NB4 (cell line): ENCODE data around the gene C5orf47.

Source experiments
- DNase-seq: peaks from one replicate; pipeline ENCODE4 v3.0.0; 2010; ENCODE audit warnings: low read depth
- H3K4me3 ChIP-seq: one replicate; pipeline ENCODE4 v1.5.1; 2011; ENCODE audit warnings: mild to moderate bottlenecking, low read depth, low read length, moderate library complexity
- CTCF ChIP-seq: IDR thresholded peaks from one replicate; pipeline ENCODE4 v1.5.1; 2012; ENCODE audit warnings: low read depth, low read length
- MAX ChIP-seq: IDR thresholded peaks from 2 replicates; pipeline ENCODE4 v1.6.1; 2011; ENCODE audit warnings: low read depth, low read length
- MYC ChIP-seq: IDR thresholded peaks from 2 replicates; pipeline ENCODE4 v1.6.1; 2011; ENCODE audit warnings: low read depth, low read length
- POLR2A ChIP-seq: IDR thresholded peaks from 2 replicates; pipeline ENCODE4 v1.6.1; 2011; ENCODE audit warnings: mild to moderate bottlenecking; ENCODE audit not compliant: insufficient read length; ENCODE audit errors: extremely low read depth

The C5orf47 gene

GRCh38 chr5:173967241-173967640 is 21.7 kb upstream of the C5orf47 start:
- no peak overlapping the region for H3K4me3 ChIP-seq
- TF ChIP-seq MYC (no peak), POLR2A (no peak), MAX (no peak), CTCF (no peak)
- peak; percentile 38 for DNase-seq

GRCh38 chr5:173968154-173968797 is 20.7 kb upstream of the C5orf47 start:
- peak; percentile 30 for DNase-seq
- TF ChIP-seq MAX (no peak), CTCF (no peak), POLR2A (no peak)
- no peak overlapping the region for H3K4me3 ChIP-seq

- no peak overlapping the region for H3K4me3 ChIP-seq
- no peak for DNase-seq
- TF ChIP-seq MYC, result no peak
- TF ChIP-seq POLR2A, result no peak
- TF ChIP-seq MAX, result no peak
- TF ChIP-seq CTCF, result no peak
Observed at GRCh38 chr5:173969167-173970049, 19.6 kb upstream of the C5orf47 start.

GRCh38 chr5:173970878-173971650 is 17.9 kb upstream of the C5orf47 start:
- DNase-seq, result peak; percentile 27
- TF ChIP-seq MYC (no peak), MAX (no peak), POLR2A (no peak), CTCF (peak; percentile 19)
- H3K4me3 ChIP-seq, result no peak overlapping the region

GRCh38 chr5:173971681-173972345 is 17.2 kb upstream of the C5orf47 start:
- H3K4me3 ChIP-seq, result no peak overlapping the region
- DNase-seq, result no peak
- no peak for TF ChIP-seq CTCF
- no peak for TF ChIP-seq POLR2A
- TF ChIP-seq MAX, result no peak
- no peak for TF ChIP-seq MYC
